PC-9 (cell line): ENCODE results near the gene MAGEB3. TPM values are rescaled to one million over a fixed set of nuclear protein-coding genes. Genes with fewer than 3 reads are reported as not detected.

Experiments
- BruUV-seq: library from RNA; stranded (reverse); fragments of 400-500 nt; replicated peaks from 2 replicates; lab custom pipeline; 2021; lab: Mats Ljungman, UMichigan
- CTCF ChIA-PET: fragments of 300-600 bp; sonication (Branson Sonifier 250); formaldehyde crosslinking; loops from one replicate; lab custom pipeline; 2022; ENCODE audit warnings: antibody characterized with exemption; lab: Charles Lee
- POLR2A ChIA-PET: fragments of 300-600 bp; sonication (Branson Sonifier 250); formaldehyde crosslinking; loops from one replicate; lab custom pipeline; 2022; ENCODE audit warnings: antibody characterized with exemption; ENCODE audit not compliant: unreplicated experiment; lab: Charles Lee
- DNase-seq, 2 experiments: peaks; one replicate each; pipeline versions ENCODE4 v3.0.0 to v3.0.0-alpha.2; 2015 to 2022; ENCODE audit warnings: mixed read lengths in 1 of 2
- H2AFZ ChIP-seq: fragments of 200-600 bp; sonication (generic); 2 replicates; pipeline ENCODE4 v1.8.1; 2017; ENCODE audit warnings: antibody characterized with exemption
- H3F3A ChIP-seq: fragments of 200-600 bp; sonication (generic); 2 replicates; pipeline ENCODE4 v1.8.1; 2017; ENCODE audit warnings: antibody characterized with exemption, mild to moderate bottlenecking, low read depth; ENCODE audit not compliant: insufficient read depth
- H3K27ac ChIP-seq: fragments of 200-600 bp; sonication (generic); 2 replicates; pipeline ENCODE4 v1.6.1; 2016; ENCODE audit warnings: mixed run types
- H3K27me3 ChIP-seq: fragments of 200-600 bp; sonication (generic); 2 replicates; pipeline ENCODE4 v1.6.1; 2016; ENCODE audit warnings: low read depth, mixed run types; ENCODE audit not compliant: insufficient read depth
- H3K36me3 ChIP-seq: fragments of 200-600 bp; sonication (generic); 2 replicates; pipeline ENCODE4 v1.6.1; 2016; ENCODE audit warnings: low read depth, mixed run types
- H3K4me1 ChIP-seq: fragments of 200-600 bp; sonication (generic); replicated peaks from 2 replicates; pipeline ENCODE4 v1.6.1; 2016; ENCODE audit warnings: mixed run types; ENCODE audit not compliant: insufficient read depth
- H3K4me2 ChIP-seq: fragments of 200-600 bp; sonication (generic); 2 replicates; pipeline ENCODE4 v1.6.1; 2017; ENCODE audit warnings: mixed run types
- H3K4me3 ChIP-seq: fragments of 200-600 bp; sonication (generic); 2 replicates; pipeline ENCODE4 v1.6.1; 2016; ENCODE audit warnings: mixed run types
- H3K79me2 ChIP-seq: fragments of 200-600 bp; sonication (generic); 2 replicates; pipeline ENCODE4 v1.6.1; 2017; ENCODE audit warnings: low read depth, mixed run types
- H3K9me2 ChIP-seq: fragments of 200-600 bp; sonication (generic); 2 replicates; pipeline ENCODE4 v1.8.1; 2017; ENCODE audit warnings: mild to moderate bottlenecking; ENCODE audit not compliant: insufficient read depth
- H3K9me3 ChIP-seq: fragments of 200-600 bp; sonication (generic); 2 replicates; pipeline ENCODE4 v1.8.1; 2016; ENCODE audit warnings: low read depth; ENCODE audit not compliant: insufficient read depth
- H4K20me1 ChIP-seq: fragments of 200-600 bp; sonication (generic); 2 replicates; pipeline ENCODE4 v1.8.1; 2017; ENCODE audit not compliant: insufficient read depth
- EZH2 ChIP-seq: fragments of 200-600 bp; sonication (generic); IDR thresholded peaks from 2 replicates; pipeline ENCODE4 v1.8.0; 2017; ENCODE audit warnings: antibody characterized with exemption, low read depth
- intact Hi-C: fragments of 100-400 bp; cut with micrococcal nuclease; formaldehyde crosslinking; loops from one replicate; pipeline ENCODE4 v1.10.0; 2022; ENCODE audit not compliant: unreplicated experiment
- total RNA-seq: library from RNA; stranded (reverse); gene quantifications from 2 replicates; pipeline ENCODE4 v1.2.3, GENCODE V29; 2021
- TF ChIP-seq, protein P1 (sequence below): fragments of 200-600 bp; sonication (generic); conservative IDR thresholded peaks from 2 replicates; pipeline ENCODE4 v1.6.1; 2017; ENCODE audit warnings: mixed run types, antibody characterized with exemption, mild to moderate bottlenecking, moderate library complexity

The MAGEB3 gene
- total RNA-seq, 1 experiment from 2014 or later: not detected

DNA sequence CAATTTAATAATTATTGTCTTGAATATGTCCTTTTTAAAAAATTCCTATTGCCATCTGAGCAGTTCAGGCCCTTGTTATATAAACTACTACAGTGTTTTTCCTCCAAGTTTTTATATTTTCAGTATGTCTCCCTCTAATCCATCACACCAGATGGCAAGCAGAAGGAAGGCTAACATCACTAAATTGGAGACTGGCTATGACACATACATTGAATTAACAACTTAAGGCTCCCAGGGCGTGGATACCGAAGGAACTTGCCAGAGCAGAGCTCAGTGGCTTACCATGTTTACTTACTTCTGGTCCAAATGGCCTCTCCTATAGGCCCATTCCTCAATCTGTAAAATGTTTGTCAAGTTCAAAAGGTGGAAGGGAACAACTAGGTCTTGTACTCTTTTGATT lies 29.5 kb downstream of the MAGEB3 start:
- Histone ChIP-seq H3K79me2 (no peaks in the 10 kb centered on the region), H3K4me3 (no peak overlapping the region), H3K27me3 (no peaks in the 10 kb centered on the region), H4K20me1 (no peaks in the 10 kb centered on the region), H3K9me3 (no peaks in the 10 kb centered on the region), H3K27ac (no peak overlapping the region), H3K4me2 (no peak overlapping the region), H3K4me1 (no peaks in the 10 kb centered on the region), H3K36me3 (no peaks in the 10 kb centered on the region), H3F3A (no peaks in the 10 kb centered on the region), H2AFZ (no peak overlapping the region), H3K9me2 (no peaks in the 10 kb centered on the region)
- TF ChIP-seq, protein P1, sequence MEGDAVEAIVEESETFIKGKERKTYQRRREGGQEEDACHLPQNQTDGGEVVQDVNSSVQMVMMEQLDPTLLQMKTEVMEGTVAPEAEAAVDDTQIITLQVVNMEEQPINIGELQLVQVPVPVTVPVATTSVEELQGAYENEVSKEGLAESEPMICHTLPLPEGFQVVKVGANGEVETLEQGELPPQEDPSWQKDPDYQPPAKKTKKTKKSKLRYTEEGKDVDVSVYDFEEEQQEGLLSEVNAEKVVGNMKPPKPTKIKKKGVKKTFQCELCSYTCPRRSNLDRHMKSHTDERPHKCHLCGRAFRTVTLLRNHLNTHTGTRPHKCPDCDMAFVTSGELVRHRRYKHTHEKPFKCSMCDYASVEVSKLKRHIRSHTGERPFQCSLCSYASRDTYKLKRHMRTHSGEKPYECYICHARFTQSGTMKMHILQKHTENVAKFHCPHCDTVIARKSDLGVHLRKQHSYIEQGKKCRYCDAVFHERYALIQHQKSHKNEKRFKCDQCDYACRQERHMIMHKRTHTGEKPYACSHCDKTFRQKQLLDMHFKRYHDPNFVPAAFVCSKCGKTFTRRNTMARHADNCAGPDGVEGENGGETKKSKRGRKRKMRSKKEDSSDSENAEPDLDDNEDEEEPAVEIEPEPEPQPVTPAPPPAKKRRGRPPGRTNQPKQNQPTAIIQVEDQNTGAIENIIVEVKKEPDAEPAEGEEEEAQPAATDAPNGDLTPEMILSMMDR: no peak
- no peak for TF ChIP-seq EZH2
- CTCF ChIA-PET: no interaction called here
- intact Hi-C loops: no loop called here
- POLR2A ChIA-PET: no interaction called here
- BruUV-seq: no TSS peak
- DNase-seq: no peak

DNA sequence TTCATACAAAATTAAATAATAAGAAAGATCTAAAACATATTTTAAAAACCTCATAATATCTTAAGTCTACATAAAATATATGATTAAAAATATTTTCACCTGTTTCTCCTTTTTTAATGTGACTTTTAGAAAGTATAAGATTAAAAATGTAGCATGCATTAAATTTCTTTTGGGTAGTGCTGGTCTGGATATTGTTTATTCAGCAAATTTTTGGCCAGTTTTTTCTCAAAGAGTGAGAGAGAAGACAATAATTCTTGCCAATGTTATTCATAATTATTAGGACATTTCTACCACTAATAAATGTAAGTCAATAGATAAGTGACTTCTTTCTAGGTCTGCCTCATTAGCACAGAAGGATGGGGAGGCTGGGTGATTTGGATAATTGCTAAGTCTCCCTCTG lies 30.6 kb downstream of the MAGEB3 start:
- no peaks in the 10 kb centered on the region for H3K79me2 ChIP-seq
- TF ChIP-seq, protein P1: no peak
- TF ChIP-seq EZH2: no peak
- no peaks in the 10 kb centered on the region for H3K36me3 ChIP-seq
- no peak overlapping the region for H3K4me3 ChIP-seq
- no peak overlapping the region for H3K4me2 ChIP-seq
- H3F3A ChIP-seq: no peaks in the 10 kb centered on the region
- no peak overlapping the region for H2AFZ ChIP-seq
- no peaks in the 10 kb centered on the region for H3K9me3 ChIP-seq
- no peaks in the 10 kb centered on the region for H3K27me3 ChIP-seq
- no peaks in the 10 kb centered on the region for H3K9me2 ChIP-seq
- no peaks in the 10 kb centered on the region for H3K4me1 ChIP-seq
- DNase-seq: no peak
- CTCF ChIA-PET: no interaction called here
- intact Hi-C loops: no loop called here
- H3K27ac ChIP-seq: no peak overlapping the region
- POLR2A ChIA-PET: no interaction called here
- no peaks in the 10 kb centered on the region for H4K20me1 ChIP-seq
- no TSS peak for BruUV-seq

DNA sequence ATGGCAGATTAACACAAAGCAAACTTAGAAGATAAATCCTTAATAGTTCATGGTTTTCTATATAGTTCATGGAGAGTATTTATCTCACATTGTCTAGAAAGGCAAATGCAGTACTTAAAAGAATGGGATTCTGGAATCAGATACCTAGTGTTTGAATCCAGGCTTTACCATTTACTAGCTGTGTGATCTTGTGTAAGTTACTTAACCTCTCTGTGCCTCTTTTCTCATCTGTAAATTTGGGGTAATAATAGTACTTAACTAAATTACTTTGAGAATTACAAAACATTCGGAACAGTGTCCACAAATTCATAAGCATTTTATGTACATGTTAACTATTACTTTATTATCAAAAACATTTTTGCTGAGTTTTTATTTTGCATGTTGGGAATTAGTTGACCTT lies 32.3 kb downstream of the MAGEB3 start:
- Histone ChIP-seq H3F3A (no peaks in the 10 kb centered on the region), H3K36me3 (no peaks in the 10 kb centered on the region), H3K27me3 (no peaks in the 10 kb centered on the region), H4K20me1 (no peaks in the 10 kb centered on the region), H3K4me2 (no peak overlapping the region), H3K79me2 (no peaks in the 10 kb centered on the region), H3K4me3 (no peak overlapping the region), H3K9me3 (no peaks in the 10 kb centered on the region), H3K27ac (no peak overlapping the region), H3K4me1 (no peaks in the 10 kb centered on the region), H3K9me2 (no peaks in the 10 kb centered on the region), H2AFZ (no peak overlapping the region)
- DNase-seq: no peak
- ChIA-PET POLR2A (interaction anchor here (0.6 kb wide), 1 partner anchor 42 kb away, joined by 4 read pairs; no protein-coding TSS in a partner anchor), CTCF (no interaction called here)
- TF ChIP-seq, protein P1: no peak
- TF ChIP-seq EZH2: no peak
- BruUV-seq: no TSS peak
- intact Hi-C loops: no loop called here
